Hematopoietic multipotent progenitor cell treated with erythropoietin and hydrocortisone succinate and interleukin-3 and kit ligand, for 4 days (in vitro differentiated cells): ENCODE data around the gene OR4A16.
A peak's percentile ranks its signal among the peaks of the same experiment; 100 is the strongest.

Experiments used
- DNase-seq: peaks from one replicate; pipeline ENCODE4 v3.0.0-alpha.2; 2015

The OR4A16 gene, protein sequence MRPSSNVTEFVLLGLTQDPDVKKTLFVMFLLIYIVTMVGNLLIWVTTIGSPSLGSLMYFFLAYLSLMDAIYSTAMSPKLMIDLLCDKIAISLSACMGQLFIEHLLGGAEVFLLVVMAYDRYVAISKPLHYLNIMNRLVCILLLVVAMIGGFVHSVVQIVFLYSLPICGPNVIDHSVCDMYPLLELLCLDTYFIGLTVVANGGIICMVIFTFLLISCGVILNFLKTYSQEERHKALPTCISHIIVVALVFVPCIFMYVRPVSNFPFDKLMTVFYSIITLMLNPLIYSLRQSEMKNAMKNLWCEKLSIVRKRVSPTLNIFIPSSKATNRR

GRCh38 chr11:55342901-55343300 lies at the start of gene OR4A16:
Gene OR4A16 (plus strand): TSS chr11:55343201. CDS start chr11:55343201, 0 bp downstream.
- DNase-seq, result no peak

DNA sequence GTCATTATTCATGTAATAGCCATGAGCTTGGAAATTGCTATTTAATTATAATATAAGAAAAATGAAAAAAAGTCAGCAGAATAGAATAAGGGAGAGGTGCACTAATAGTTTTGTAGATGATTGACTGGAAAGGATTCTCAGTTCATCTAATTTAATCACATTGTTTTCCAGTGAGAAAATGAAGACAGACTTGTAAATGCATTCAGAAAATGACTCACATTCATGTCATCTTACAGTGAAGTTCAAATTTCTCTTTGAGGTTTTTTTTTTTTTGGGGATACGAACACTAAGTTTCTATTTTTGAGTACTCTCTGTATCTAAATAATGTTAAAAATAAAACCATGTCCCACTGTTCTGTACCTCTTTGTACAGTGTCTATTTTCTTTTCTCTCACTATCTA lies 18.5 kb upstream of the OR4A16 start:
- no peak for DNase-seq

- DNase-seq, result no peak
Observed at GRCh38 chr11:55345306-55345705, 2.3 kb downstream of the OR4A16 start.

GRCh38 chr11:55349032-55349431 lies 6.0 kb downstream of the OR4A16 start:
- DNase-seq, result no peak

DNA sequence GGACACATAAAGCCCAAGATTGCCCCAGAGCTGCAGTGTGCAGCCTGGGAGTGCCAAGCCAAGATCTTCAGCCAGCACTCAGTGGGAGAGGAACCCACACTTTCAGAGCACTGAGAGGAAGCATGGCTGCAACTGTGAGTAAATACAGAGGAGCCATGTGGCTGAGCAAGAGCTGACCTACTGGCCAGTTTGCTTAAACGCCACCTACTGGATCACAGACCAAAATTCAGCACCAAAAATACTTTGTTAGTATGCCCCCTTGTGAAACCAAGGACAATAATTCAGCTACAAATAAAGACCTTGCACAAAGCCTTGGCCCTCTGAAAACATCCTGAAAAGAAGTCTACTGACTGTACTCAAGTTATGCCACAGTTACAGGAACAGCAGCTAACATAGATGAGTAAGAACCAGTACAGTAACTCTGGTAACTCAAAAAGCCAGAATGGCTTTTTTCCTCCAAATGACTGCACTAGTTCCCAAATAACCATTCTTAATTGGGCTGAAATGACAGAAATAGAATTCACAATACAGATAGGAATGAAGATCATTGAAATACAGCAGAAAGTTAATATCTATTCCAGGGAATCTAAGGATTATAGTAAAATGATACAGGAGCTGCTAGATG lies 14.7 kb downstream of the OR4A16 start:
- DNase-seq, result peak; percentile 7

DNA sequence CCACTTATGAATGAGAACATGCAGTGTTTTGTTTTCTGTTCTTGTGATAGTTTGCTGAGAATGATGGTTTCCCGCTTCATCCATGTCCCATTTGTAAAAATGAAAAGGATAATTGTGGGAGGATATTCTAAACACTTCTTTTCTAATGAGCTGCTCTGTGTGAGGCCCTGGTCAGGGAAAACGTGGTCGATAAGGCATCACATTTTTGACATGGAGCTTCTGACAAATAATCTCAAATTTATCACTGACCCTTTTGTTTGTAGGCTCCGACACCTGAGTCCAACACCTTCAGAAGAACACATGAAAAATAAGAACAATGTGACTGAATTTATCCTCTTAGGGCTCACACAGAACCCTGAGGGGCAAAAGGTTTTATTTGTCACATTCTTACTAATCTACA lies 24.7 kb downstream of the OR4A16 start, which contains the start of gene OR4A15:
Gene OR4A15 (plus strand): TSS at position 301 of the 400 bp plus-strand sequence. CDS start 0 bp downstream, at position 301.
- no peak for DNase-seq
